HG02571 (cell line): ENCODE data around the gene TRAPPC12.
"Not testable (repeated sequence)": the region's sequence is repeated elsewhere in the genome, so short reads cannot be mapped to it uniquely, and the experiment has no call there.

Experiments
- ATAC-seq: cut with Tn5 transposase; IDR thresholded peaks from one replicate; pipeline ENCODE4 v1.9.1; 2021; ENCODE audit warnings: mild to moderate bottlenecking, moderate library complexity; ENCODE audit not compliant: unreplicated experiment

Gene TRAPPC12

GRCh38 chr2:3451926-3452671 lies 72.6 kb downstream of the TRAPPC12 start:
- ATAC-seq, result no peak

- no peak for ATAC-seq
These were observed 73.9 kb downstream of the TRAPPC12 start for GRCh38 chr2:3453190-3453999.

GRCh38 chr2:3454005-3454404 lies 74.5 kb downstream of the TRAPPC12 start:
- not testable (repeated sequence) for ATAC-seq

GRCh38 chr2:3454802-3455201 lies 75.3 kb downstream of the TRAPPC12 start:
- no peak for ATAC-seq

GRCh38 chr2:3456125-3456524 lies 76.6 kb downstream of the TRAPPC12 start:
- no peak for ATAC-seq

GRCh38 chr2:3457524-3458395 lies 78.3 kb downstream of the TRAPPC12 start:
- no peak for ATAC-seq

- no peak for ATAC-seq
These were observed 79.1 kb downstream of the TRAPPC12 start for GRCh38 chr2:3458396-3459184.

- no peak for ATAC-seq
These were observed 79.9 kb downstream of the TRAPPC12 start for GRCh38 chr2:3459185-3460015.

GRCh38 chr2:3460156-3460555 lies 80.7 kb downstream of the TRAPPC12 start:
- no peak for ATAC-seq

- peak; percentile 14 for ATAC-seq
These were observed 81.6 kb downstream of the TRAPPC12 start for GRCh38 chr2:3460831-3461800.

GRCh38 chr2:3461801-3462492 lies 82.5 kb downstream of the TRAPPC12 start:
- ATAC-seq, result peak; percentile 67

GRCh38 chr2:3462493-3463104 lies 83.1 kb downstream of the TRAPPC12 start:
- ATAC-seq, result no peak

GRCh38 chr2:3463186-3463835 lies 83.8 kb downstream of the TRAPPC12 start:
- ATAC-seq, result no peak

- no peak for ATAC-seq
These were observed 84.5 kb downstream of the TRAPPC12 start for GRCh38 chr2:3463944-3464343.

GRCh38 chr2:3464401-3465005 lies 85.0 kb downstream of the TRAPPC12 start:
- no peak for ATAC-seq

GRCh38 chr2:3465328-3465727 lies 85.8 kb downstream of the TRAPPC12 start:
- ATAC-seq, result no peak
